HL-60 (cell line): ENCODE results near the gene PAH.

ENCODE experiments used
- DNase-seq, 2 experiments: peaks; one replicate each; pipeline ENCODE4 v3.0.0-alpha.2; 2010 to 2020; ENCODE audit warnings: low read depth in 1 of 2, low spot score in 1 of 2
- H3K27ac ChIP-seq: fragments of 250-450 bp; sonication (Bioruptor Pico); replicated peaks from 2 replicates; pipeline ENCODE4 v1.5.1; 2020; ENCODE audit warnings: mild to moderate bottlenecking, moderate library complexity
- H3K27me3 ChIP-seq: fragments of 250-450 bp; sonication (Bioruptor Pico); 2 replicates; pipeline ENCODE4 v1.5.1; 2021; ENCODE audit warnings: mild to moderate bottlenecking, moderate library complexity; ENCODE audit not compliant: insufficient read depth, poor library complexity, severe bottlenecking
- H3K4me3 ChIP-seq: replicated peaks from 2 replicates; pipeline ENCODE4 v1.5.1; 2011; ENCODE audit warnings: mild to moderate bottlenecking, control low read depth, low read length; ENCODE audit not compliant: insufficient read depth
- GABPA ChIP-seq: IDR thresholded peaks from 2 replicates; pipeline ENCODE4 v1.6.1; 2012; ENCODE audit warnings: low read depth
- POLR2AphosphoS5 ChIP-seq: IDR thresholded peaks from 2 replicates; pipeline ENCODE4 v1.6.1; 2012; ENCODE audit warnings: low read depth
- SPI1 ChIP-seq: IDR thresholded peaks from 2 replicates; pipeline ENCODE4 v1.6.1; 2012; ENCODE audit warnings: low read depth, mild to moderate bottlenecking, borderline replicate concordance
- TF ChIP-seq, protein P1 (sequence below): IDR thresholded peaks from one replicate; pipeline ENCODE4 v1.5.1; 2011; ENCODE audit warnings: low read length, control low read depth, inconsistent platforms; ENCODE audit not compliant: insufficient read depth
- TF ChIP-seq, protein P2 (sequence below): IDR thresholded peaks from 2 replicates; pipeline ENCODE4 v1.6.1; 2012; ENCODE audit warnings: low read depth; ENCODE audit not compliant: insufficient replicate concordance

PAH gene

DNA sequence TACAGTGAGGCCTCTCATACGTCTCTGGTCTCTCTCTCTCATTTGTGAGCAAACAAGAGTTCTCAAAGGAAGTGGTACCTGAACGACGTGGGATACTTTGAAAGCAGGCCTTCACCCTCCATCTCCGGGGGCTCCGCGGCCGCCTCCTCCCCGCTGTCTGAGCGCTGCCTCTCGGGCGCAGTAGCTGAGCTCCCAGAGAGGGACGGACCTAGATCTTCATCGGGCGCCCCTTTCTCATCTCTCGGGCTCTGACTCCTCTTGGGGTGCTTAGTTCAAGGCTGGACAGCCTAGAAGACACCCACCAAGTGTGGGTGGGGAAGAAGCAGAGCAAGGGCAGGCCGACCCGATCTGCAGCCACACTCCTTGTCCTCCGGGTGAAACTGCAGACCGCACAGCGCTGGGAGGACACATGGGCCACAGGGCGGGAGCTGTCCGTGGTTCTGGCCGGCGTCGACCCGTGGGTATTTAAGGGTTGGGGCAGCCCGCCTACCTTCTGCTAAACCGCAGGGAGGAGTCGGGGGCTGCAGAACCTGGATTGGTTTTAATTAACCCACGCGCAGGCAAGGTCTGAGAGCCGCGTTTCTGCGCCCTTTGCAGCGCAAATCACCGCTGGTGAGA, 92.7 kb downstream of the PAH start:
- Histone ChIP-seq H3K27me3 (no peaks in the 10 kb centered on the region), H3K4me3 (no peak overlapping the region), H3K27ac (no peak overlapping the region)
- DNase-seq = no peak
- TF ChIP-seq, protein P1, sequence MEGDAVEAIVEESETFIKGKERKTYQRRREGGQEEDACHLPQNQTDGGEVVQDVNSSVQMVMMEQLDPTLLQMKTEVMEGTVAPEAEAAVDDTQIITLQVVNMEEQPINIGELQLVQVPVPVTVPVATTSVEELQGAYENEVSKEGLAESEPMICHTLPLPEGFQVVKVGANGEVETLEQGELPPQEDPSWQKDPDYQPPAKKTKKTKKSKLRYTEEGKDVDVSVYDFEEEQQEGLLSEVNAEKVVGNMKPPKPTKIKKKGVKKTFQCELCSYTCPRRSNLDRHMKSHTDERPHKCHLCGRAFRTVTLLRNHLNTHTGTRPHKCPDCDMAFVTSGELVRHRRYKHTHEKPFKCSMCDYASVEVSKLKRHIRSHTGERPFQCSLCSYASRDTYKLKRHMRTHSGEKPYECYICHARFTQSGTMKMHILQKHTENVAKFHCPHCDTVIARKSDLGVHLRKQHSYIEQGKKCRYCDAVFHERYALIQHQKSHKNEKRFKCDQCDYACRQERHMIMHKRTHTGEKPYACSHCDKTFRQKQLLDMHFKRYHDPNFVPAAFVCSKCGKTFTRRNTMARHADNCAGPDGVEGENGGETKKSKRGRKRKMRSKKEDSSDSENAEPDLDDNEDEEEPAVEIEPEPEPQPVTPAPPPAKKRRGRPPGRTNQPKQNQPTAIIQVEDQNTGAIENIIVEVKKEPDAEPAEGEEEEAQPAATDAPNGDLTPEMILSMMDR = no peak
- TF ChIP-seq, protein P2, sequence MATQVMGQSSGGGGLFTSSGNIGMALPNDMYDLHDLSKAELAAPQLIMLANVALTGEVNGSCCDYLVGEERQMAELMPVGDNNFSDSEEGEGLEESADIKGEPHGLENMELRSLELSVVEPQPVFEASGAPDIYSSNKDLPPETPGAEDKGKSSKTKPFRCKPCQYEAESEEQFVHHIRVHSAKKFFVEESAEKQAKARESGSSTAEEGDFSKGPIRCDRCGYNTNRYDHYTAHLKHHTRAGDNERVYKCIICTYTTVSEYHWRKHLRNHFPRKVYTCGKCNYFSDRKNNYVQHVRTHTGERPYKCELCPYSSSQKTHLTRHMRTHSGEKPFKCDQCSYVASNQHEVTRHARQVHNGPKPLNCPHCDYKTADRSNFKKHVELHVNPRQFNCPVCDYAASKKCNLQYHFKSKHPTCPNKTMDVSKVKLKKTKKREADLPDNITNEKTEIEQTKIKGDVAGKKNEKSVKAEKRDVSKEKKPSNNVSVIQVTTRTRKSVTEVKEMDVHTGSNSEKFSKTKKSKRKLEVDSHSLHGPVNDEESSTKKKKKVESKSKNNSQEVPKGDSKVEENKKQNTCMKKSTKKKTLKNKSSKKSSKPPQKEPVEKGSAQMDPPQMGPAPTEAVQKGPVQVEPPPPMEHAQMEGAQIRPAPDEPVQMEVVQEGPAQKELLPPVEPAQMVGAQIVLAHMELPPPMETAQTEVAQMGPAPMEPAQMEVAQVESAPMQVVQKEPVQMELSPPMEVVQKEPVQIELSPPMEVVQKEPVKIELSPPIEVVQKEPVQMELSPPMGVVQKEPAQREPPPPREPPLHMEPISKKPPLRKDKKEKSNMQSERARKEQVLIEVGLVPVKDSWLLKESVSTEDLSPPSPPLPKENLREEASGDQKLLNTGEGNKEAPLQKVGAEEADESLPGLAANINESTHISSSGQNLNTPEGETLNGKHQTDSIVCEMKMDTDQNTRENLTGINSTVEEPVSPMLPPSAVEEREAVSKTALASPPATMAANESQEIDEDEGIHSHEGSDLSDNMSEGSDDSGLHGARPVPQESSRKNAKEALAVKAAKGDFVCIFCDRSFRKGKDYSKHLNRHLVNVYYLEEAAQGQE = peak; percentile 94

DNA sequence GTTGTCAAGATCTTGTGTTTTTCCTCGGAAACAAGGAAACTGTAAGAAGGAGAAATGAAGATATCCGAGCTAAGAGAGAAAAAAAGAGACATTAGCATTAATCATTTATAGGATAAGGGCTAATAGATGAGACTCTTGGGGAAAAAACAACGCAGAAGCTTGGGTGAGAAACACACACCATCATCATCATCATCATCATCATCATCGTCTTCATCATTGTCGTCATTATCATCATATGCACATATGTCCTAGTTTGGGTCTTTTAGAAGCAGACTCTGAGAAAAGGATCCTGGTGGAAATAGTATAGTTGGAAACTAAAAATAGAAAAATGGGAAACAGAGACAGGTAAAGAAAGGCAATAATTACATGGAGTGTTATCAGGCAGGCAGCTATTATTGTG, 95.9 kb downstream of the PAH start:
- Histone ChIP-seq H3K27ac (no peak overlapping the region), H3K27me3 (no peaks in the 10 kb centered on the region), H3K4me3 (no peak overlapping the region)
- TF ChIP-seq POLR2AphosphoS5 (no peak), SPI1 (no peak)
- TF ChIP-seq, protein P1 = no peak
- DNase-seq = no peak

DNA sequence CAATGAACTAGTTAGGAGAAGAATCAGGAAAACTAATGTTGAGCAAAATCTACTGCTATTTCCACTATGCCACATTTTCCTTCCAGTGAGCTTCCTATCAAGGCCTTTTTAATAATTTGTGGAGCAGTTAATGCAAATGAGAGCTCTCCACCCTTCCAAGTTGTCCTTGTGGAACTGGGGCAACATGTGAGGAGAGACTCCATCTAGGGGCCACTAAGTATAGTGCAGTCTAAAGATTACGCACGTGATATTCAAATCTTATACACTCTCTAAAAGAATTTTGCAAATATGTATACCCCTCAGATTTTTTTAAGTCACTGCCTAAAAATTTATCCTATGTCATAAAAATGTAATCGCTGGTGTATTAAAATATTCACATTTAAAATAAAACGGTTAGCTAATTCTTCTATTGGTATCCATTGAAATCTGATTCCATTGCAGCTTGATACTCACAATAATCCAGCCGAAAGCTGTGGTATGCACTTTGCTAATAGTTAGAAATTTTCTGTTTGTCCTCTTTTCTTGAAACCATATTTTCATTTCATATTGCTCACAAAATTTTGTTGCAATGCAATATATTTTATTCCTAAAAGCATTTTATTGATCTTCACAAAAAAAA, 100.1 kb downstream of the PAH start:
- TF ChIP-seq POLR2AphosphoS5 (no peak), SPI1 (no peak), GABPA (no peak)
- TF ChIP-seq, protein P1 = peak; percentile 50
- TF ChIP-seq, protein P2 = no peak
- H3K27me3 ChIP-seq = no peaks in the 10 kb centered on the region
- no peak overlapping the region for H3K27ac ChIP-seq
- H3K4me3 ChIP-seq = no peak overlapping the region
- DNase-seq = peak in 1 of 2 experiments; percentile 18

DNA sequence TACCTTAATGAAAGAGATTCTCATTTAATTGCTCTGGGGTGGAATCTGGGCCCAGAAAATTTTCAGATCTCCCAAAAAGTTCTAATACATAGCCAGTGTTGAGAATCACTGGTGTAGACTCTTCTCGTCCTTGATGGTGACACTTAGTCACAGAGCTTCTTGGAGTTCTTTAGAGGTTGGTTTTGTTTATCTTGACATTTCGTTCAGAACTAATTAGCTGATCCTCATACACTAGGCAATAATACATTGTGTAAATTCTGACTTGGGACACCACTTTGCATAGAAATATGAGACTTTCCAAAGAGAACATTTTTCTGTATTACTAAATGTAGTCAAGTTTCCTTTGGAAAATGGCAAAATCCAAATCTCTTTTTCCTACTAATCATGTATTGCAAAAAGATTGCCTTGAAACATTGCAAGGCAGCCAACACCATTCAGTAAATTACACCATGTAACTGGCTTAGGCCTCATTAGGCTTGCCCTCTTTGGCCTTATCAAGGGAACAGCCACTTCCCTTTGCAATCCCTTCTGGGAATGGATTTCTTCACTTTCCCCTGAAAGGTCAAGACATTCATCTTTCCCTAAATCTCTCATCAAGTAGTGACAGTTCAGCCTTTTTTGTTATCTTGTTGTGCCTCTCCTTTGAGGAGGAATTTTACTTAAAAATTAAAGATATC, 102.2 kb downstream of the PAH start:
- TF ChIP-seq SPI1 = no peak
- TF ChIP-seq, protein P2 = no peak
- no peak for TF ChIP-seq POLR2AphosphoS5
- TF ChIP-seq, protein P1 = no peak
- Histone ChIP-seq H3K4me3 (no peak overlapping the region), H3K27me3 (no peaks in the 10 kb centered on the region), H3K27ac (no peak overlapping the region)
- DNase-seq = no peak
